ENCODE results near the gene ZNF814. TPM values are rescaled to one million over a fixed set of nuclear protein-coding genes. Genes with fewer than 3 reads are reported as not detected.
"Not testable (repeated sequence)": the region's sequence is repeated elsewhere in the genome, so short reads cannot be mapped to it uniquely, and the experiment has no call there.

Gene ZNF814
- total RNA-seq, 1 donor from 2014 or later, result 12.5 TPM

GRCh38 chr19:57867868-57868492, 20.9 kb downstream of the ZNF814 start:
- intact Hi-C loops (cut with micrococcal nuclease), result no loop called here

- intact Hi-C loops (cut with micrococcal nuclease), result not testable (repeated sequence)
These were observed 26.5 kb downstream of the ZNF814 start for GRCh38 chr19:57862351-57862750.

GRCh38 chr19:57854117-57854516, 34.7 kb downstream of the ZNF814 start:
- intact Hi-C loops (cut with micrococcal nuclease), result not testable (repeated sequence)

GRCh38 chr19:57851812-57852603, 36.8 kb downstream of the ZNF814 start:
- intact Hi-C loops (cut with micrococcal nuclease), result not testable (repeated sequence)

GRCh38 chr19:57850553-57851017, 38.3 kb downstream of the ZNF814 start:
- intact Hi-C loops (cut with micrococcal nuclease), result no loop called here

- intact Hi-C loops (cut with micrococcal nuclease), result loop anchor here (1.0 kb wide), 1 partner anchor 36 kb away; the partner anchor contains the start of gene ZNF552
These were observed 39.0 kb downstream of the ZNF814 start, which contains the start of gene ZNF587 for GRCh38 chr19:57849666-57850473. Gene ZNF587 (plus strand): TSS chr19:57849859. CDS start chr19:57850039, 180 bp downstream.

GRCh38 chr19:57849162-57849665, 39.6 kb downstream of the ZNF814 start:
- intact Hi-C loops (cut with micrococcal nuclease), result loop anchor here (1.0 kb wide), 1 partner anchor 35 kb away; the partner anchor contains the start of gene ZNF552

- intact Hi-C loops (cut with micrococcal nuclease), result not testable (repeated sequence)
These were observed 41.7 kb downstream of the ZNF814 start for GRCh38 chr19:57847164-57847563.

GRCh38 chr19:57841122-57841763, 47.6 kb downstream of the ZNF814 start:
- intact Hi-C loops (cut with micrococcal nuclease), result no loop called here

GRCh38 chr19:57838622-57839191, 50.1 kb downstream of the ZNF814 start:
- intact Hi-C loops (cut with micrococcal nuclease), result not testable (repeated sequence)

- intact Hi-C loops (cut with micrococcal nuclease), result not testable (repeated sequence)
These were observed 51.8 kb downstream of the ZNF814 start for GRCh38 chr19:57836991-57837390.

- intact Hi-C loops (cut with micrococcal nuclease), result no loop called here
These were observed 58.7 kb downstream of the ZNF814 start, which contains the start of gene ZNF587B for GRCh38 chr19:57830071-57830602. Gene ZNF587B (plus strand): TSS chr19:57830299. CDS start chr19:57830529, 230 bp downstream.

GRCh38 chr19:57829316-57829715, 59.5 kb downstream of the ZNF814 start:
- intact Hi-C loops (cut with micrococcal nuclease), result no loop called here

- intact Hi-C loops (cut with micrococcal nuclease), result no loop called here
These were observed 63.3 kb downstream of the ZNF814 start for GRCh38 chr19:57825511-57825910.

- intact Hi-C loops (cut with micrococcal nuclease), result not testable (repeated sequence)
These were observed 65.2 kb downstream of the ZNF814 start for GRCh38 chr19:57823608-57824007.

GRCh38 chr19:57823155-57823554, 65.7 kb downstream of the ZNF814 start:
- intact Hi-C loops (cut with micrococcal nuclease), result not testable (repeated sequence)

- intact Hi-C loops (cut with micrococcal nuclease), result not testable (repeated sequence)
These were observed 67.3 kb downstream of the ZNF814 start for GRCh38 chr19:57821501-57821900.

GRCh38 chr19:57821095-57821494, 67.7 kb downstream of the ZNF814 start:
- intact Hi-C loops (cut with micrococcal nuclease), result not testable (repeated sequence)

- intact Hi-C loops (cut with micrococcal nuclease), result no loop called here
These were observed 68.2 kb downstream of the ZNF814 start for GRCh38 chr19:57820599-57820998.

All from T-helper 2 cell treated with Interferon-gamma antibody and Interleukin-4, amounts not matched to agents 100 ng/mL and 5 ng/mL, for 36 hours (primary cell).